ENCODE data around the gene S100A3. TPM values are rescaled to one million over a fixed set of nuclear protein-coding genes. Genes with fewer than 3 reads are reported as not detected.

Gene S100A3
- total RNA-seq, 2 donors from 2014 or later, result not detected

DNA sequence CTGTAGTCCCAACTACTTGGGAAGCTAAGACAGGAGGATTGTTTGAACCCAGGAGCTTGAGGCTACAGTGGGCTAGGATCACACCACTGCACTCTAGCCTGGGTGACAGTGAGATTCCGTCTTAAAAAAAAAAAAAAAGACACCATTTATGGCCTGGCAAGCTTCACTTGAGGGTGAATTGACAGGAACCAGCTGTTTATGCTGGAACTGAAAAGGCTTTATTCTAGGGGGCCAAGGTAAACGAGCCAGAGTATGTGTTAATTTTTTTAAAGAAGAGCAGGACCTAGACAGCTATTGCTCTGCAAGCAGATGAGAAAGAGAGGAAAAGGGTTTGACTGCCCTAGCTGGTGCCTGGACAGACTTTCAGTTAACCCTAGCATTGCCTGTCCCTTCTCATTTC, 50.3 kb downstream of the S100A3 start:
- Mint-ChIP-seq H3K4me1 (ENCODE audit: low read depth) (no peaks in the 10 kb centered on the region), H3K27me3 (ENCODE audit: low read depth) (peaks cover 25% of the 10 kb centered on the region), H3K9me3 (no peaks in the 10 kb centered on the region), H3K27ac (no peak overlapping the region), H3K4me3 (no peak overlapping the region), H3K36me3 (ENCODE audit: insufficient read depth in 2 of 2) (no peaks in the 10 kb centered on the region)
- DNase-seq (no peak), ATAC-seq (replicated peaks in 1 of 2) (no peak)

Other genes starting within 250 kb of the S100A3 start
- gene PGLYRP3, start 236.3 kb downstream of the S100A3 start, total RNA-seq, result not detected
- under 1 TPM; 0.21 to 0.29 TPM for gene PGLYRP4, start 200.4 kb downstream of the S100A3 start, total RNA-seq
- not detected for gene S100A9, start 191.4 kb downstream of the S100A3 start, total RNA-seq
- not detected for gene S100A12, start 173.6 kb downstream of the S100A3 start, total RNA-seq
- gene S100A8, start 158.2 kb downstream of the S100A3 start, total RNA-seq, result not detected
- gene S100A7A, start 132.7 kb downstream of the S100A3 start, total RNA-seq, result not detected
- not detected for gene S100A7, start 88.6 kb downstream of the S100A3 start, total RNA-seq
- gene S100A6, start 13.3 kb downstream of the S100A3 start, total RNA-seq, result 100 to 1,000 TPM; 219 to 358 TPM
- 1 to 10 TPM; 2.8 to 4.4 TPM for gene S100A5, start 8.3 kb downstream of the S100A3 start, total RNA-seq
- 100 to 1,000 TPM in 1 of 2 donors, 10 to 100 TPM in 1; 96.1 to 198 TPM for gene S100A4, start 3.5 kb downstream of the S100A3 start, total RNA-seq
- 1 to 10 TPM; 1.7 to 5.0 TPM for gene S100A2, start 16.6 kb upstream of the S100A3 start, total RNA-seq
- not detected for gene S100A16, start 63.9 kb upstream of the S100A3 start, total RNA-seq
- gene S100A14, start 67.1 kb upstream of the S100A3 start, total RNA-seq, result 1 to 10 TPM in 1 of 2 donors, under 1 TPM in 1; 0.26 to 1.4 TPM
- 10 to 100 TPM; 13.5 to 16.4 TPM for gene S100A13, start 78.2 kb upstream of the S100A3 start, total RNA-seq
- gene S100A1, start 79.2 kb upstream of the S100A3 start, total RNA-seq, result not detected
- gene CHTOP, start 84.8 kb upstream of the S100A3 start, total RNA-seq, result 100 to 1,000 TPM in 1 of 2 donors, 10 to 100 TPM in 1; 95.8 to 107 TPM
- gene SNAPIN, start 109.4 kb upstream of the S100A3 start, total RNA-seq, result 10 to 100 TPM; 31.1 to 31.8 TPM
- 100 to 1,000 TPM; 245 to 312 TPM for gene ILF2, start 121.7 kb upstream of the S100A3 start, total RNA-seq
- gene NPR1, start 129.4 kb upstream of the S100A3 start, total RNA-seq, result under 1 TPM; 0.07 to 0.29 TPM
- gene INTS3, start 178.8 kb upstream of the S100A3 start, total RNA-seq, result 10 to 100 TPM; 62.6 to 70.8 TPM
- gene SLC27A3, start 226.1 kb upstream of the S100A3 start, total RNA-seq, result 1 to 10 TPM; 5.6 to 8.3 TPM

Measured in activated T-cell treated with anti-CD3 and anti-CD28 coated beads, Interleukin-2, amount 50 U/mL, for 72 hours (primary cell).